Posterior cingulate gyrus (tissue), 11 donors: ENCODE data around the gene PRR13.
"Not testable (repeated sequence)": the region's sequence is repeated elsewhere in the genome, so short reads cannot be mapped to it uniquely, and the experiment has no call there.

Experiments used
- DNase-seq, 10 donors: peaks; one replicate each; pipeline versions ENCODE4 v3.0.0 to v3.0.0-alpha.2; 2020 to 2021; ENCODE audit warnings: mixed read lengths in 3 of 10
- intact Hi-C: fragments of 100-400 bp; cut with DNase I; formaldehyde crosslinking; loops from one replicate; pipeline ENCODE4 v1.15.1; 2023

Gene PRR13

GRCh38 chr12:53431187-53431586 lies 10.3 kb upstream of the PRR13 start:
- intact Hi-C loops, result no loop called here
- no peak for DNase-seq

- intact Hi-C loops, DNase-seq: not testable (repeated sequence)
These were observed 6.2 kb upstream of the PRR13 start for GRCh38 chr12:53435326-53435725.

GRCh38 chr12:53439582-53439981 lies 2.0 kb upstream of the PRR13 start:
- intact Hi-C loops, DNase-seq: not testable (repeated sequence)

- no peak for DNase-seq
These were observed 2.4 kb downstream of the PRR13 start for GRCh38 chr12:53443955-53444354.

GRCh38 chr12:53444593-53445325 lies 3.2 kb downstream of the PRR13 start:
- DNase-seq, intact Hi-C loops: not testable (repeated sequence)

More at GRCh38 chr12:53443955-53444354, 2.4 kb downstream of the PRR13 start:
- intact Hi-C loops, result no loop called here

- intact Hi-C loops, result no loop called here
- no peak for DNase-seq
These were observed 9.4 kb downstream of the PRR13 start for GRCh38 chr12:53450936-53451335.

GRCh38 chr12:53451661-53452158 lies 10.2 kb downstream of the PRR13 start, which contains the start of gene PCBP2:
Gene PCBP2 (plus strand): TSS chr12:53452102. CDS start chr12:53454801, 2,699 bp downstream.
- peak; percentile 97 to 100 (median 99) for DNase-seq
- intact Hi-C loops, result loop anchor here (2.0 kb wide), 1 partner anchor 49 kb away; the partner anchor contains the start of gene TARBP2

- peak; percentile 73 to 97 (median 81) for DNase-seq
- intact Hi-C loops, result loop anchor here (2.0 kb wide), 1 partner anchor 48 kb away; the partner anchor contains the start of gene TARBP2
These were observed 10.9 kb downstream of the PRR13 start for GRCh38 chr12:53452159-53453077.

GRCh38 chr12:53453953-53454640 lies 12.6 kb downstream of the PRR13 start:
- intact Hi-C loops, result loop anchor here (2.0 kb wide), 1 partner anchor 47 kb away; the partner anchor contains the start of gene TARBP2
- no peak for DNase-seq

- DNase-seq, result no peak
- intact Hi-C loops, result no loop called here
These were observed 13.2 kb downstream of the PRR13 start for GRCh38 chr12:53454707-53455106.

GRCh38 chr12:53456654-53457366 lies 15.3 kb downstream of the PRR13 start:
- intact Hi-C loops, result no loop called here
- no peak for DNase-seq

- intact Hi-C loops, result no loop called here
- DNase-seq, result no peak
These were observed 17.6 kb downstream of the PRR13 start for GRCh38 chr12:53459097-53459496.

GRCh38 chr12:53461059-53461458 lies 19.5 kb downstream of the PRR13 start:
- intact Hi-C loops, result no loop called here
- DNase-seq, result no peak

GRCh38 chr12:53461591-53461990 lies 20.1 kb downstream of the PRR13 start:
- no peak for DNase-seq
- intact Hi-C loops, result no loop called here

GRCh38 chr12:53462935-53463334 lies 21.4 kb downstream of the PRR13 start:
- DNase-seq, result no peak
- intact Hi-C loops, result no loop called here

GRCh38 chr12:53463802-53464560 lies 22.4 kb downstream of the PRR13 start:
- intact Hi-C loops, result no loop called here

GRCh38 chr12:53464685-53465418 lies 23.3 kb downstream of the PRR13 start:
- DNase-seq, result no peak
- intact Hi-C loops, result no loop called here

More at GRCh38 chr12:53463802-53464560, 22.4 kb downstream of the PRR13 start:
- no peak for DNase-seq

- DNase-seq, result no peak
- intact Hi-C loops, result no loop called here
These were observed 24.1 kb downstream of the PRR13 start for GRCh38 chr12:53465679-53466078.
